ENCODE data around the gene NEK2. TPM values are rescaled to one million over a fixed set of nuclear protein-coding genes. Genes with fewer than 3 reads are reported as not detected.

Gene NEK2
- total and polyA plus RNA-seq, 2 of the 13 experiments (the other 11 are each of a cell fraction or from before 2014, with no cell fraction given), result 10.9 to 40.8 TPM

- TF ChIP-seq GABPB1 (CRISPR knock-in tag; IDR thresholded peaks at IDR 0.05) (no peak), DNMT1 (CRISPR knock-in tag; IDR thresholded peaks at IDR 0.05) (no peak), RXRA (CRISPR knock-in tag; IDR thresholded peaks at IDR 0.05) (no peak), ZNF333 (CRISPR knock-in tag; IDR thresholded peaks at IDR 0.05; ENCODE audit: borderline replicate concordance) (no peak), ZBTB21 (CRISPR knock-in tag; IDR thresholded peaks at IDR 0.05) (no peak), KLF16 (CRISPR knock-in tag; IDR thresholded peaks at IDR 0.05) (0 out of 4 replicates have a peak, but pooled peaks of 1 of the 2 experiments have one; percentile 45), ZNF138 (CRISPR knock-in tag; IDR thresholded peaks at IDR 0.05; ENCODE audit: low read depth) (no peak), JUNB (CRISPR knock-in tag; IDR thresholded peaks at IDR 0.05; ENCODE audit: borderline replicate concordance) (peak; percentile 46; the same call in 1 of the 2 replicates), GFI1 (CRISPR knock-in tag; IDR thresholded peaks at IDR 0.05; ENCODE audit: borderline replicate concordance) (no peak), TFDP2 (CRISPR knock-in tag; IDR thresholded peaks at IDR 0.05) (no peak), KDM1A (CRISPR knock-in tag; IDR thresholded peaks at IDR 0.05) (no peak), RARG (CRISPR knock-in tag; IDR thresholded peaks at IDR 0.05; ENCODE audit: low read depth) (no peak), GPN1 (CRISPR knock-in tag; IDR thresholded peaks at IDR 0.05; ENCODE audit: borderline replicate concordance) (no peak), ZNF549 (CRISPR knock-in tag; IDR thresholded peaks at IDR 0.05) (no peak), NR2C2 (CRISPR knock-in tag; IDR thresholded peaks at IDR 0.05; ENCODE audit: borderline replicate concordance) (peak; percentile 24; the same call in 1 of the 2 replicates), TRIM22 (IDR thresholded peaks at IDR 0.05) (no peak), TAF1 (CRISPR knock-in tag; IDR thresholded peaks at IDR 0.05) (no peak), ZNF512B (CRISPR knock-in tag; IDR thresholded peaks at IDR 0.05; ENCODE audit: borderline replicate concordance) (no peak), KLF15 (CRISPR knock-in tag; IDR thresholded peaks at IDR 0.05; ENCODE audit: borderline replicate concordance) (no peak), NR2F1 (CRISPR knock-in tag; IDR thresholded peaks at IDR 0.05) (0 out of 4 replicates have a peak, but pooled peaks of 1 of the 2 experiments have one; percentile 44)
These were observed 21.4 kb downstream of the NEK2 start (continued) for GRCh38 chr1:211653959-211654496.

Data from HepG2 (cell line).